Amniotic stem cell (primary cell): ENCODE data around the gene UBXN7.
"Not testable (repeated sequence)": the region's sequence is repeated elsewhere in the genome, so short reads cannot be mapped to it uniquely, and the experiment has no call there.

Experiments
- DNase-seq: peaks from one replicate; lab custom pipeline; 2025; lab: John Stamatoyannopoulos, UW

Gene UBXN7

GRCh38 chr3:196432137-196432879, at the start of gene UBXN7:
Gene UBXN7, minus strand, starts transcription at chr3:196432427. Its CDS starts 28 bp downstream, at chr3:196432399.
- peak; percentile 91 for DNase-seq

GRCh38 chr3:196477678-196478077, 45.5 kb upstream of the UBXN7 start:
- DNase-seq, result no peak

- no peak for DNase-seq
Observed at GRCh38 chr3:196472286-196472685, 40.1 kb upstream of the UBXN7 start.

- no peak for DNase-seq
Observed at GRCh38 chr3:196471551-196471950, 39.3 kb upstream of the UBXN7 start.

- DNase-seq, result not testable (repeated sequence)
Observed at GRCh38 chr3:196470182-196470581, 38.0 kb upstream of the UBXN7 start.

GRCh38 chr3:196463804-196464203, 31.6 kb upstream of the UBXN7 start:
- no peak for DNase-seq

GRCh38 chr3:196463478-196463756, 31.2 kb upstream of the UBXN7 start:
- DNase-seq, result no peak

- not testable (repeated sequence) for DNase-seq
Observed at GRCh38 chr3:196462680-196463477, 30.7 kb upstream of the UBXN7 start.

- DNase-seq, result no peak
Observed at GRCh38 chr3:196458063-196458462, 25.8 kb upstream of the UBXN7 start.

- DNase-seq, result not testable (repeated sequence)
Observed at GRCh38 chr3:196457470-196457869, 25.2 kb upstream of the UBXN7 start.

GRCh38 chr3:196454935-196455334, 22.7 kb upstream of the UBXN7 start:
- DNase-seq, result no peak

GRCh38 chr3:196445391-196445790, 13.2 kb upstream of the UBXN7 start:
- DNase-seq, result not testable (repeated sequence)

- DNase-seq, result no peak
Observed at GRCh38 chr3:196444500-196444894, 12.3 kb upstream of the UBXN7 start.

GRCh38 chr3:196440696-196441095, 8.5 kb upstream of the UBXN7 start:
- DNase-seq, result no peak

- peak; percentile 70 for DNase-seq
Observed at GRCh38 chr3:196440041-196440537, 7.9 kb upstream of the UBXN7 start.

GRCh38 chr3:196431181-196432136, 768 bp downstream of the UBXN7 start:
- peak; percentile 39 for DNase-seq

GRCh38 chr3:196428041-196428440, 4.2 kb downstream of the UBXN7 start:
- DNase-seq, result no peak

GRCh38 chr3:196424421-196424820, 7.8 kb downstream of the UBXN7 start:
- not testable (repeated sequence) for DNase-seq

- no peak for DNase-seq
Observed at GRCh38 chr3:196423044-196423781, 9.0 kb downstream of the UBXN7 start.

- DNase-seq, result not testable (repeated sequence)
Observed at GRCh38 chr3:196421668-196422067, 10.6 kb downstream of the UBXN7 start.

- DNase-seq, result no peak
Observed at GRCh38 chr3:196419386-196419785, 12.8 kb downstream of the UBXN7 start.
